K562 (cell line): ENCODE data around the gene PSMG3. TPM values are rescaled to one million over a fixed set of nuclear protein-coding genes. Genes with fewer than 3 reads are reported as not detected.

Experiments
- CUX1 ChIP-seq: fragments of 200-800 bp; sonication (Bioruptor generic); IDR thresholded peaks from 2 replicates; pipeline ENCODE4 v1.6.1; 2016; ENCODE audit warnings: missing genetic modification characterization, missing compliant biosample characterization
- polyA plus RNA-seq, 8 experiments: library from polyadenylated mRNA; depleted of rRNA in 4 of 8; stranded (reverse) in 5 of 8; unstranded in 3 of 8; fragments of >200 nt; fragmentation: Nextera tagmentation in 2 of 8; fragmentation: Illumina TruSeq in 1 of 8; extraction: Ambion mirVana in 2 of 8; extraction: Trizol in 1 of 8; gene quantifications; 2 replicates each; pipeline versions ENCODE4 v1.2.1 to v1.2.3, GENCODE V29; 2011 to 2014; ENCODE audit warnings: inconsistent platforms in 1 of 8, missing spikeins in 1 of 8
- total RNA-seq, 7 experiments: library from RNA; depleted of rRNA in 6 of 7; stranded (reverse); fragments of >200 nt in 6 of 7; fragmentation: Illumina TruSeq in 2 of 7; extraction: Trizol in 2 of 7; gene quantifications; 2 replicates each; pipeline versions ENCODE4 v1.2.1 to v1.2.3, GENCODE V29; 2011 to 2021; ENCODE audit warnings: low replicate concordance in 1 of 7
- TF ChIP-seq, protein P1 (sequence below): sonication (generic); formaldehyde crosslinking; IDR thresholded peaks from 2 replicates; pipeline ENCODE4 v1.8.1; 2023; ENCODE audit warnings: mild to moderate bottlenecking, missing genetic modification reagents
- TF ChIP-seq, protein P2 (sequence below): fragments of 450-650 bp; formaldehyde crosslinking; IDR thresholded peaks from 2 replicates; pipeline ENCODE4 v1.4.0; 2020; ENCODE audit warnings: mild to moderate bottlenecking, moderate library complexity

Gene PSMG3
- total and polyA plus RNA-seq, 9 of the 15 experiments (the other 6 are each of a cell fraction or from before 2014, with no cell fraction given), result 34.8 to 122 (median 80.1) TPM

DNA sequence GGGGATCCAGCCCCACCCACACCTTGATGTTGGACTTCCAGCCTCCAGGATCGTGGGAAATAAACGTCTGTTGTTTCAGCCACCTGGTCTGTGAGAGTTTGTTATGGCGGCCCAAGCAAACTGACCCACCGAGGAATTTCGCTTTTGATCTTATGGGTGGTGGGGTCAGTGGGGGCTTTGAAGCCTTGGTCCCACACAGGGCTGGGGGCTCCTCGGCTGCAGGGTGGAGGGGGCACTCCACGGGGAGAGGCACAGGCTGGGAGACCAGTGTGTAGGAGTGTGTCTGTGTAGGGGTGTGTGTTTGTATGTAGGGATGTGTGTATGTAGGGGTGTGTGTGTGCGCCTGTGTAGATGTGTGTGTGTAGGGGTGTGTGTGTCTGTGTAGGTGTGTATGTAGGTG, 48.1 kb upstream of the PSMG3 start (continued):
- no peak for TF ChIP-seq CUX1 (CRISPR knock-in tag)
- TF ChIP-seq, protein P1, sequence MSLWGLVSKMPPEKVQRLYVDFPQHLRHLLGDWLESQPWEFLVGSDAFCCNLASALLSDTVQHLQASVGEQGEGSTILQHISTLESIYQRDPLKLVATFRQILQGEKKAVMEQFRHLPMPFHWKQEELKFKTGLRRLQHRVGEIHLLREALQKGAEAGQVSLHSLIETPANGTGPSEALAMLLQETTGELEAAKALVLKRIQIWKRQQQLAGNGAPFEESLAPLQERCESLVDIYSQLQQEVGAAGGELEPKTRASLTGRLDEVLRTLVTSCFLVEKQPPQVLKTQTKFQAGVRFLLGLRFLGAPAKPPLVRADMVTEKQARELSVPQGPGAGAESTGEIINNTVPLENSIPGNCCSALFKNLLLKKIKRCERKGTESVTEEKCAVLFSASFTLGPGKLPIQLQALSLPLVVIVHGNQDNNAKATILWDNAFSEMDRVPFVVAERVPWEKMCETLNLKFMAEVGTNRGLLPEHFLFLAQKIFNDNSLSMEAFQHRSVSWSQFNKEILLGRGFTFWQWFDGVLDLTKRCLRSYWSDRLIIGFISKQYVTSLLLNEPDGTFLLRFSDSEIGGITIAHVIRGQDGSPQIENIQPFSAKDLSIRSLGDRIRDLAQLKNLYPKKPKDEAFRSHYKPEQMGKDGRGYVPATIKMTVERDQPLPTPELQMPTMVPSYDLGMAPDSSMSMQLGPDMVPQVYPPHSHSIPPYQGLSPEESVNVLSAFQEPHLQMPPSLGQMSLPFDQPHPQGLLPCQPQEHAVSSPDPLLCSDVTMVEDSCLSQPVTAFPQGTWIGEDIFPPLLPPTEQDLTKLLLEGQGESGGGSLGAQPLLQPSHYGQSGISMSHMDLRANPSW, result no peak
- TF ChIP-seq, protein P2, sequence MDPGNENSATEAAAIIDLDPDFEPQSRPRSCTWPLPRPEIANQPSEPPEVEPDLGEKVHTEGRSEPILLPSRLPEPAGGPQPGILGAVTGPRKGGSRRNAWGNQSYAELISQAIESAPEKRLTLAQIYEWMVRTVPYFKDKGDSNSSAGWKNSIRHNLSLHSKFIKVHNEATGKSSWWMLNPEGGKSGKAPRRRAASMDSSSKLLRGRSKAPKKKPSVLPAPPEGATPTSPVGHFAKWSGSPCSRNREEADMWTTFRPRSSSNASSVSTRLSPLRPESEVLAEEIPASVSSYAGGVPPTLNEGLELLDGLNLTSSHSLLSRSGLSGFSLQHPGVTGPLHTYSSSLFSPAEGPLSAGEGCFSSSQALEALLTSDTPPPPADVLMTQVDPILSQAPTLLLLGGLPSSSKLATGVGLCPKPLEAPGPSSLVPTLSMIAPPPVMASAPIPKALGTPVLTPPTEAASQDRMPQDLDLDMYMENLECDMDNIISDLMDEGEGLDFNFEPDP (CRISPR knock-in tag), result no peak
